Measurements from ENCODE around the gene IQGAP3. TPM values are rescaled to one million over a fixed set of nuclear protein-coding genes. Genes with fewer than 3 reads are reported as not detected.

Gene IQGAP3
- total and polyA plus RNA-seq, 4 donors, result under 0.01 to 8.5 (median 0.43) TPM

- TF ChIP-seq HNF4G (IDR thresholded peaks at IDR 0.05), result no peak
- TF ChIP-seq RAD21 (IDR thresholded peaks at IDR 0.05), result no peak
- TF ChIP-seq FOXA2 (IDR thresholded peaks at IDR 0.05), result no peak
These were observed 83.0 kb downstream of the IQGAP3 start (continued) for GRCh38 chr1:156489166-156489934.

GRCh38 chr1:156488566-156489165, 83.7 kb downstream of the IQGAP3 start:
- H3K27me3 ChIP-seq (ENCODE audit: control insufficient read depth in 4 of 4, insufficient read depth in 4 of 4, low read length in 3 of 4), result no peaks in the 10 kb centered on the region
- no peak overlapping the region for H3K27ac ChIP-seq (ENCODE audit: low read depth in 1 of 2, low read length in 2 of 2)
- no peaks in the 10 kb centered on the region for H3K36me3 ChIP-seq (ENCODE audit: control insufficient read depth in 4 of 4, insufficient read depth in 3 of 4, low read depth in 1 of 4, low read length in 3 of 4)
- no peak overlapping the region for H3K9ac ChIP-seq (ENCODE audit: low read depth in 1 of 2, low read length in 2 of 2)
- H3K9me3 ChIP-seq (ENCODE audit: control insufficient read depth in 4 of 4, low read length in 3 of 4), result no peaks in the 10 kb centered on the region
- no peak for TF ChIP-seq HNF4A (conservative IDR thresholded peaks at IDR 0.05)
- no peak for TF ChIP-seq CTCF (IDR thresholded peaks at IDR 0.05; ENCODE audit: low read depth, low read length, missing input control)
- TF ChIP-seq FOXA2 (IDR thresholded peaks at IDR 0.05), result no peak
- TF ChIP-seq HNF4G (IDR thresholded peaks at IDR 0.05), result no peak
- TF ChIP-seq, protein P1, sequence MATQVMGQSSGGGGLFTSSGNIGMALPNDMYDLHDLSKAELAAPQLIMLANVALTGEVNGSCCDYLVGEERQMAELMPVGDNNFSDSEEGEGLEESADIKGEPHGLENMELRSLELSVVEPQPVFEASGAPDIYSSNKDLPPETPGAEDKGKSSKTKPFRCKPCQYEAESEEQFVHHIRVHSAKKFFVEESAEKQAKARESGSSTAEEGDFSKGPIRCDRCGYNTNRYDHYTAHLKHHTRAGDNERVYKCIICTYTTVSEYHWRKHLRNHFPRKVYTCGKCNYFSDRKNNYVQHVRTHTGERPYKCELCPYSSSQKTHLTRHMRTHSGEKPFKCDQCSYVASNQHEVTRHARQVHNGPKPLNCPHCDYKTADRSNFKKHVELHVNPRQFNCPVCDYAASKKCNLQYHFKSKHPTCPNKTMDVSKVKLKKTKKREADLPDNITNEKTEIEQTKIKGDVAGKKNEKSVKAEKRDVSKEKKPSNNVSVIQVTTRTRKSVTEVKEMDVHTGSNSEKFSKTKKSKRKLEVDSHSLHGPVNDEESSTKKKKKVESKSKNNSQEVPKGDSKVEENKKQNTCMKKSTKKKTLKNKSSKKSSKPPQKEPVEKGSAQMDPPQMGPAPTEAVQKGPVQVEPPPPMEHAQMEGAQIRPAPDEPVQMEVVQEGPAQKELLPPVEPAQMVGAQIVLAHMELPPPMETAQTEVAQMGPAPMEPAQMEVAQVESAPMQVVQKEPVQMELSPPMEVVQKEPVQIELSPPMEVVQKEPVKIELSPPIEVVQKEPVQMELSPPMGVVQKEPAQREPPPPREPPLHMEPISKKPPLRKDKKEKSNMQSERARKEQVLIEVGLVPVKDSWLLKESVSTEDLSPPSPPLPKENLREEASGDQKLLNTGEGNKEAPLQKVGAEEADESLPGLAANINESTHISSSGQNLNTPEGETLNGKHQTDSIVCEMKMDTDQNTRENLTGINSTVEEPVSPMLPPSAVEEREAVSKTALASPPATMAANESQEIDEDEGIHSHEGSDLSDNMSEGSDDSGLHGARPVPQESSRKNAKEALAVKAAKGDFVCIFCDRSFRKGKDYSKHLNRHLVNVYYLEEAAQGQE (IDR thresholded peaks at IDR 0.05), result no peak
- no peak for TF ChIP-seq JUND (IDR thresholded peaks at IDR 0.05)
- TF ChIP-seq, protein P2, sequence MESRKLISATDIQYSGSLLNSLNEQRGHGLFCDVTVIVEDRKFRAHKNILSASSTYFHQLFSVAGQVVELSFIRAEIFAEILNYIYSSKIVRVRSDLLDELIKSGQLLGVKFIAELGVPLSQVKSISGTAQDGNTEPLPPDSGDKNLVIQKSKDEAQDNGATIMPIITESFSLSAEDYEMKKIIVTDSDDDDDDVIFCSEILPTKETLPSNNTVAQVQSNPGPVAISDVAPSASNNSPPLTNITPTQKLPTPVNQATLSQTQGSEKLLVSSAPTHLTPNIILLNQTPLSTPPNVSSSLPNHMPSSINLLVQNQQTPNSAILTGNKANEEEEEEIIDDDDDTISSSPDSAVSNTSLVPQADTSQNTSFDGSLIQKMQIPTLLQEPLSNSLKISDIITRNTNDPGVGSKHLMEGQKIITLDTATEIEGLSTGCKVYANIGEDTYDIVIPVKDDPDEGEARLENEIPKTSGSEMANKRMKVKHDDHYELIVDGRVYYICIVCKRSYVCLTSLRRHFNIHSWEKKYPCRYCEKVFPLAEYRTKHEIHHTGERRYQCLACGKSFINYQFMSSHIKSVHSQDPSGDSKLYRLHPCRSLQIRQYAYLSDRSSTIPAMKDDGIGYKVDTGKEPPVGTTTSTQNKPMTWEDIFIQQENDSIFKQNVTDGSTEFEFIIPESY (IDR thresholded peaks at IDR 0.05), result no peak
- no peak for TF ChIP-seq YY1 (IDR thresholded peaks at IDR 0.05)
- no peak for TF ChIP-seq RAD21 (IDR thresholded peaks at IDR 0.05)
- TF ChIP-seq SP1 (IDR thresholded peaks at IDR 0.05), result no peak
- no peak for TF ChIP-seq MAX (IDR thresholded peaks at IDR 0.05)
- TF ChIP-seq TAF1 (conservative IDR thresholded peaks at IDR 0.05), result no peak
- TF ChIP-seq FOXA1 (IDR thresholded peaks at IDR 0.05), result no peak
- H3K4me1 ChIP-seq (ENCODE audit: control insufficient read depth in 4 of 4, insufficient read depth in 4 of 4, low read length in 3 of 4), result peaks cover 15 to 59% (median 46%) of the 10 kb centered on the region in 4 donors
- no peak for DNase-seq (ENCODE audit: low spot score)
- no peak overlapping the region for H3K4me3 ChIP-seq (ENCODE audit: low read depth in 1 of 3, low read length in 3 of 3)
- 79% methylated on average over 5 of the region's 5 CpGs for WGBS

Data from liver (tissue), 9 donors.